ENCODE data around the gene CCL4. TPM values are rescaled to one million over a fixed set of nuclear protein-coding genes. Genes with fewer than 3 reads are reported as not detected.

The CCL4 gene
- total RNA-seq, 1 experiment from 2014 or later = 1.2 TPM

GRCh38 chr17:36144981-36145729 lies 41.5 kb downstream of the CCL4 start:
- POLR2A ChIA-PET = no interaction called here
- no peak overlapping the region for H3K27ac ChIP-seq (ENCODE audit: low read depth, low read length)
- H3K27me3 ChIP-seq (ENCODE audit: insufficient read depth, low read length) = no peaks in the 10 kb centered on the region; the same call in 1 of the 2 replicates
- no peaks in the 10 kb centered on the region for H4K20me1 ChIP-seq (ENCODE audit: insufficient read depth)
- no peaks in the 10 kb centered on the region for H3K9me3 ChIP-seq (ENCODE audit: control insufficient read depth in 1 of 2, insufficient read depth in 1 of 2, low read depth in 1 of 2, low read length in 2 of 2)
- RAD21 ChIA-PET (ENCODE audit: low non-redundant PET in 1 of 2, low total read pairs in 2 of 2, uncharacterized antibody in 2 of 2, unreplicated experiment in 2 of 2) = no interaction called here
- no peak for DNase-seq (ENCODE audit: low read depth, low spot score)
- H3K4me3 ChIP-seq (replicated peaks in 1 of 2; ENCODE audit: low read depth in 1 of 2, low read length in 2 of 2) = no peak overlapping the region
- ATAC-seq = no peak
- no peak overlapping the region for H2AFZ ChIP-seq (ENCODE audit: low read depth, low read length, poor library complexity, severe bottlenecking)
- peaks cover 0 to 6% of the 10 kb centered on the region in 2 experiments; a peak in 1 of 4 replicates for H3K4me1 ChIP-seq (ENCODE audit: control insufficient read depth in 1 of 2, insufficient read depth in 2 of 2, low read length in 2 of 2)
- H3K4me2 ChIP-seq (ENCODE audit: low read length) = no peak overlapping the region
- no peak overlapping the region for H3K9ac ChIP-seq (ENCODE audit: low read length)
- H3K79me2 ChIP-seq (ENCODE audit: insufficient read depth, low read length) = no peaks in the 10 kb centered on the region
- H3K36me3 ChIP-seq (ENCODE audit: control insufficient read depth in 1 of 2, insufficient read depth in 2 of 2, low read length in 2 of 2) = no peaks in the 10 kb centered on the region
- TF ChIP-seq SIN3A (IDR thresholded peaks at IDR 0.05; ENCODE audit: low read depth) = no peak
- TF ChIP-seq EZH2phosphoT487 (IDR thresholded peaks at IDR 0.05; ENCODE audit: borderline replicate concordance) = no peak
- no peak for TF ChIP-seq MAX (IDR thresholded peaks at IDR 0.05)
- TF ChIP-seq RAD21 (IDR thresholded peaks at IDR 0.05; ENCODE audit: low read depth) = no peak
- TF ChIP-seq REST (IDR thresholded peaks at IDR 0.05; ENCODE audit: low read depth) = no peak
- TF ChIP-seq EZH2 (IDR thresholded peaks at IDR 0.05) = no peak
- TF ChIP-seq POLR2A (IDR thresholded peaks at IDR 0.05; ENCODE audit: borderline replicate concordance, extremely low read depth, insufficient read depth, insufficient read length) = no peak
- no peak for TF ChIP-seq CEBPB (IDR thresholded peaks at IDR 0.05; ENCODE audit: low read depth)
- no peak for TF ChIP-seq ZFX (IDR thresholded peaks at IDR 0.05)
- no peak for TF ChIP-seq JUND (IDR thresholded peaks at IDR 0.05)
- no peak for TF ChIP-seq TCF7L2 (IDR thresholded peaks at IDR 0.05; ENCODE audit: borderline replicate concordance, extremely low read depth, insufficient read depth, insufficient read length)
- TF ChIP-seq ZBTB33 (IDR thresholded peaks at IDR 0.05; ENCODE audit: extremely low read depth, insufficient replicate concordance, low read length) = no peak
- no peak for TF ChIP-seq ZNF274 (IDR thresholded peaks at IDR 0.05; ENCODE audit: low read depth, low read length)
- no peak for TF ChIP-seq CTCF (IDR thresholded peaks at IDR 0.05 in 2 of 3, conservative IDR thresholded peaks at IDR 0.05 in 1 of 3; ENCODE audit: borderline replicate concordance in 1 of 3, insufficient read depth in 1 of 3, low read depth in 2 of 3, low read length in 2 of 3)
- no peak for TF ChIP-seq CBX3 (IDR thresholded peaks at IDR 0.05; ENCODE audit: low read depth)
- TF ChIP-seq ELF1 (IDR thresholded peaks at IDR 0.05; ENCODE audit: borderline replicate concordance, low read depth) = no peak
- no peaks in the 10 kb centered on the region for H3K9me2 ChIP-seq (ENCODE audit: insufficient read depth)
- BruUV-seq (replicated peaks) = no TSS peak
- CTCF ChIA-PET = interaction anchor here (0.6 to 2.7 kb wide), 4 partner anchors 163 to 336 kb away, joined by 3 to 23 read pairs (median 12); no protein-coding TSS in a partner anchor
- intact Hi-C loops (cut with micrococcal nuclease) = no loop called here
